GM12891 (cell line): ENCODE data around the gene SLC7A1.

ENCODE experiments used
- DNase-seq: peaks from one replicate; pipeline ENCODE4 v3.0.0; 2011; ENCODE audit warnings: low spot score; ENCODE audit not compliant: insufficient read length
- FAIRE-seq: peaks from 2 replicates; lab custom pipeline; 2011; peaks lifted over from hg19 to GRCh38; lab: Jason Lieb, UNC
- PAX5 ChIP-seq: IDR thresholded peaks from 2 replicates; pipeline ENCODE4 v1.6.1; 2011; ENCODE audit warnings: low read length, moderate library complexity, mild to moderate bottlenecking; ENCODE audit not compliant: insufficient read depth, severe bottlenecking
- POLR2A ChIP-seq: IDR thresholded peaks from 2 replicates; pipeline ENCODE4 v1.6.1; 2011; ENCODE audit warnings: low read depth, low read length, control low read depth
- POLR2AphosphoS5 ChIP-seq: IDR thresholded peaks from 2 replicates; pipeline ENCODE4 v1.6.1; 2011; ENCODE audit warnings: low read depth, low read length, control low read depth
- POU2F2 ChIP-seq: IDR thresholded peaks from 2 replicates; pipeline ENCODE4 v1.6.1; 2011; ENCODE audit warnings: low read depth, mild to moderate bottlenecking, control low read depth, low read length, moderate library complexity
- SPI1 ChIP-seq: IDR thresholded peaks from 2 replicates; pipeline ENCODE4 v1.6.1; 2011; ENCODE audit warnings: low read depth, low read length, control low read depth
- TAF1 ChIP-seq: IDR thresholded peaks from 2 replicates; pipeline ENCODE4 v1.6.1; 2011; ENCODE audit warnings: low read depth, low read length, control low read depth

Gene SLC7A1

DNA sequence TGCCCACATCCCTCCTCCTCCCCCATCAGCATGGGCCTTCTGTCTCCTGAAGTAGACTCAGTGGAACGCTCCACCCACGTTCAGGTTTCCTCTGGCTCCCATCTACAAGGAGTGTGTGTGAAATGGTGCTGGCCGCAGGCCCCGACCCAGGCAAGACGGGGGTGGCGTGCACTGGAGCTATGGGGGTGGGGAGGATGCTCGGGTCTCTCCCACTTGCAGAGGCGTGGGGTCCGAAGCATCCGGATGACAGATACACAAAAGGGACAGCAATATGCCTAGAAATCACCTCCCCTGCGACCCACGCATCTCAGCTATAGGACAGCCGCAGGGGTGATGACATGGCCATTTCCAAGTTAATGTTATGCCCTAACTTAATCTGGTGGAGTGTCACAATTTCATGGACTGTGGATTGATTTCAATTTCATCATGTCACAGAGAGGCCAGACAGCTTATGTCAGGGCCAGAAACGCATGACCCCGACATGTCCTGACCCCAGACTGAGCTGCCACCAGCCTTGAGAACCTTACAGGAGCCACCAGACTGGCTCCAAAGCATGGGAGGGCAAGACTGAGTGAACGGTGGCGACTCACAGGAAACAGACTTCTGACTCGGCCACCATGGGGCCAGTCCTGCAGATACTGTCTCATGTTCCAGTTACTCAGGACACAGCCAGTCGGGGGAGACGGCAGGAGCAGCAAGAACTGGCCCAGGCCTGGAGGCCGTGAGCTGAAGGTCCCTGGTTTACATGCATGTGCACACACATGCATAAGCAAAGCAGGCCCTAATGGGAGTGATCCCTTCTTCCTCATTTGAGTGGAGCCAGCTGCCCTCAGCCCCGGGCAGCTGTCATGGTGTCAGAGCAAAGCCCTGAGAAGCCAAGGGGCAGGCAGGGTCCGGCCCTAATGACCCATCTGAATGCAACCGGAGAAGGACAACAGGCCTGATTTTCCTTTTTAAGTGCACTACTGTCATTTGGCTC lies 82.2 kb downstream of the SLC7A1 start:
- no peak for FAIRE-seq
- no peak for DNase-seq
- TF ChIP-seq PAX5: no peak
- no peak for TF ChIP-seq TAF1
- no peak for TF ChIP-seq SPI1
- TF ChIP-seq POLR2AphosphoS5: no peak
- no peak for TF ChIP-seq POU2F2
- no peak for TF ChIP-seq POLR2A

DNA sequence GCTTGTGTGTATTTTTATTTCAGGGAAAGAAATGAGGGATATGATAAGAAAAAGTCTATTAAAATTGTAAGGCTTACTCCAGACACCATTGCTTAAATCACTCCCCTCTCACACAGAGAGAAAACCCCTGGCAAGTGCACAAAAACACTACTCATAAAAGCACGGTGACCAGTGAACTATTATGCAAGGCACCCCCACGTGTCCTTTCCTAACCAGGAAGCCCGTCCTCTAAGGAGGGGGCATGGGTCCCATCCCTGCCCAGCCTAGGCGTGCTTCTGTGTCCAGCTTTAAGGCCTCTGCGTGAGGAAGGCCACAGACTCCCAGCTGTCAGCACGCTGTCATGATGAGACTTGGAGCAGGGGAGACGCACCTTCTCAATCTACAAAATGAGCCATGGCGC lies 83.5 kb downstream of the SLC7A1 start:
- DNase-seq: no peak
- TF ChIP-seq TAF1 (no peak), POLR2A (no peak), PAX5 (no peak), SPI1 (no peak), POLR2AphosphoS5 (no peak)
- no peak for FAIRE-seq

DNA sequence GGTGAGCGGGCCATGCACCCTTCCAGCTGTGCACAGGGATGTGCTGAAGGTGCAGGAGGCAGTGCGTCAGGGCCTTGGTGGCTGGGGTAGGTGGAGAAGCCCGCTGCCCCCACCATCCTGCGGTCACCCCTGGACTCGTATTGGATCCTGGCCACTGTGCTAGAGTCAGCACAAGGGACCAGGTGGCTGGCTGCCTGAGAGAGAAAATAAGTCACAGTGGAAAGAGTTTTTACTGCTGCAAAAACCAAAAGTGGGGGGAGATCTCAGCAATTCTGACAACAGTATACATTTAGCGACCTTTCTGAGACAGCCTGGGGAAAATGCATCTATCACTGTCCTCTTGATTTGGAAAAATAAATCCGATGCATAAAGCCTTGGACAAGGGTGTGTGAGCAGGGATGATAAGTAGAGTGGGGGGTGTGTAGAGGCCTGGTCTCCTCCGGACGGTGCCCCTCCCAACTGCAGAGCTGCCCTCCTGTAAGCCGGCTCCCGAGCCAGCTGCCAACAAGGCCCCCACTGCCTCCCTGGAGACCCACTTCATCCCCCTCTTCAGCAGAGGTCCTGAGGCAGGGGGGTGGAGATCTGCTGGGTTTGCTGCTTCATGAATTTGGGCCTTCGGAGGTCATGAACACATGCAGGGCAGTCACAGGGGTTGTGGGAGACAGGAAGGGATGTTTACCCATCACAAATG lies 84.2 kb downstream of the SLC7A1 start:
- no peak for DNase-seq
- TF ChIP-seq POU2F2 (no peak), POLR2AphosphoS5 (no peak), PAX5 (no peak), TAF1 (no peak), SPI1 (no peak), POLR2A (no peak)
- no peak for FAIRE-seq

DNA sequence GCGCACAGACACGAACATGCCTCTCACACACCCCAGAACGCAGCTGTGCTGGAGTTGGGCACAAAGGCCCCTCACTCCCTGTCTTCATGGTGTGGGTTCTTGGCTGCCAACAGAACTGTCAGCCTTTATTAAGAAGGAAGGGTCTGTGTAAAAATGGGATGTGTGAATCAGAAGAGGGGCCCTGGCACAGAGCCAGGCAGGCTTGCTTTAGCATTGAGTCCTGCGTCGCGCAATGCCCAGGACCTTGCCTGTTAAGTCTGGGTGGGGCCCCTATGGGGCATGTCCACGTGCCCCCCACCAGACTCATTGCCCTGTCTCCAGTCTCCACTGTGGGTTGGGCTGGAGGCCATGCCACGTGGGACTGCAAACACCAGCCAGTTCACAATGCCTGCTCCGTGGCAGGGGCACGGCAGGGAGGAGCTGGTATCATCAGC lies 84.8 kb downstream of the SLC7A1 start:
- no peak for DNase-seq
- TF ChIP-seq PAX5: no peak
- TF ChIP-seq TAF1: no peak
- no peak for TF ChIP-seq POU2F2
- TF ChIP-seq POLR2AphosphoS5: no peak
- TF ChIP-seq POLR2A: no peak
- TF ChIP-seq SPI1: no peak
- no peak for FAIRE-seq

DNA sequence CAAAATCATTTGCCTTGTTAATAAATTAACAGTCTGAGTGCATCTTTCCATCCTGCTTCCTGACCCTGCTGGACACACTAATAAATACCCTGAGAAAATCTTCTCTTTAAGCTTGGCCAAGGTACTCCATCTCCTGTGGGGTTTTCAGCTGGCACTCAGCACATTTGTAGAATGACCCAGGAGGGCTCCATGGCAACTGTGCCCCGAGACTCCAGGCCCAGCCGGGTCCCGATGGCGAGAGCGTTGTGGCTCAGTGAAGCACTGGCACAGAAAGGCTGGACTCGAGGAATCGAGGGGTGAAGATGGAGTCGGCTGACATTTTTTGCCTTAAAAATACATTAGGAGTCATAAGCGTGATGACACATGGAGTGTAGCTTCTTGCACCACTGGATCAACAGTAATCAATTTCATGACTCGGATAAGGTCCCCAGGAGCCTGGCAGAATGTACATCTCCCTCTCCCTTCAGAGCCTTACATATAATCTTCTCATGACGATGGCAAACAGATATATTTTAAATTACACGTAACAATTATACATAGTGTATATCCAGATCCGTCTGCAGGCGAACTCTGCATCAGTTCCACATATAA lies 85.4 kb downstream of the SLC7A1 start:
- no peak for TF ChIP-seq POLR2AphosphoS5
- TF ChIP-seq SPI1: no peak
- TF ChIP-seq POU2F2: no peak
- no peak for TF ChIP-seq POLR2A
- TF ChIP-seq TAF1: no peak
- no peak for TF ChIP-seq PAX5
- no peak for DNase-seq
- no peak for FAIRE-seq

DNA sequence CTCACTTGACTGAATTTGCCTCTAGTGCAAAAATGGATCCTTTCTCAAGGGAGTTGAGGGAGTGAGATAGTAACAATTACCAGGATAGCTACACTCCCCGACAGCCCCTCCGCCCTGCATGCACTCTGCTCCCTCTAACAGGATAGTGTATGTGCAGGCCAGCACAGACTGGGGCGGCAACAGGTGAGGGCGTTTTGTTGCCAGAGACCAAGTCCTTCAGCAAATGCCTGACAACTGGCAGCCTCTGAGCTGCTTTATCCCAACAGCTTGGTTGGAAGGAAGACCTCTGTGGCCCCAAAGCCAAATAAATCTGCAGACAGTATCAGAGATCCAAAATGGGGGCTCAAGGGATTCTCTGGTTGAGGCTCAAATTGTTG lies 86.6 kb downstream of the SLC7A1 start:
- FAIRE-seq: no peak
- TF ChIP-seq POLR2A (no peak), TAF1 (no peak), PAX5 (no peak), POLR2AphosphoS5 (no peak), SPI1 (no peak), POU2F2 (no peak)

DNA sequence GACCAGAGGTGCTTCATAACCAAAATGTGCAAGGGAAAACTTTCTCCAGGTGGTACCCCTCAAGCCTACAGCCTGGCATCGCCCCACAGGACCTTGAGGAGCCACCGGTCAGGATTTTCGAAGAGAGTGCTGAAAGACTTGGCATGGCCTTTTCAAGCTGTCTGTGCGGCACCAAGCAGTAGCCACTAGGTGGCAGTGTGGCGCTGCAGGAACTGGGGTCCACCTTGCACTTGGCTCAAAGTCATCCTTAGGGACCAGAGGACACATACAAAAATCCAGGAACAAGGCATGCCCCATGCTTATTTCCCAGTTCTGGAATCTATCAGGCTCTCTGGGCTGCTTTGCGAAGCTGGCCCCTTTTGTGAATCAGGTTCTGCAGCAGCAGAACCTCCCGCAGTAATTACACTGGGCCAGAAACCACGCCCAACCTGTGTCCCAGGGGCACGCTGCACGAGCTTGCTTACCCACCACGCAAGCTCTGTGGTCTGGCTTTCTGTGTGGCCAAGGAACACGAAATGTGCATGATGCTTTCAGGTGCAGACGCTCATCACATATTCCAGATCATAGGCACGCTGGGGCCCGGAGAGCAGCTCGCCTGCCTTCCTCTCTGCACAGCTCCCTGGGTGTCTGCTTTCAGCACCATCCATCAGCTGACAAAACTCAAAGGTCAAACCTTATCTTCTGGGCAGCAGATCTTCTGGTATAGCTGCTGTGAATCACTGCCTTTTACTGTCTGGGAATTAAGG lies 87.2 kb downstream of the SLC7A1 start:
- DNase-seq (peak; percentile 80), FAIRE-seq (peak; percentile 89)
- TF ChIP-seq POU2F2: no peak; the same call in 1 of the 2 replicates
- TF ChIP-seq PAX5: no peak
- no peak for TF ChIP-seq SPI1
- TF ChIP-seq POLR2A: no peak
- TF ChIP-seq TAF1: no peak
- TF ChIP-seq POLR2AphosphoS5: no peak

More for the DNA sequence above, 86.6 kb downstream of the SLC7A1 start:
- no peak for DNase-seq

DNA sequence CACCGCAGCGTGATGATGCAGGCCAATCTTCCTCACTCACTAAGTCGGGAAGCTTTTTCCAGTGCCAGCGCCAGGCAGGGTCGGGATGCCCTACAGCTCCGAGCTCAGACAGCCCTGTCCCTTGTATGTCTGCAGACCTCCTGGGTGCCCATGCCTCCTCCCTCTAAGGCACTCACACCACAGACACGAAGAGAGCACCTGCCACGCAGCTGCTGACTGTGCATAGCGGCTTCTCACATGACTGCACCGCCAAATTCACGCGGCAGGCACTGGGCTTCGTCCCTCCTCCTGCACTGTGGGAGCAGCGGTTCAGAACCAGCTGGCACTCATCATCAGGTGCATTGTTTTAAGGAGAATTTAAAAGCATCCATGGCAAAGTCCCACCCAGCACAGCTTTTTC lies 88.1 kb downstream of the SLC7A1 start:
- FAIRE-seq: no peak
- no peak for TF ChIP-seq POU2F2
- no peak for TF ChIP-seq PAX5
- no peak for TF ChIP-seq POLR2A
- no peak for TF ChIP-seq TAF1
- no peak for TF ChIP-seq POLR2AphosphoS5
- no peak for TF ChIP-seq SPI1
- DNase-seq: no peak

DNA sequence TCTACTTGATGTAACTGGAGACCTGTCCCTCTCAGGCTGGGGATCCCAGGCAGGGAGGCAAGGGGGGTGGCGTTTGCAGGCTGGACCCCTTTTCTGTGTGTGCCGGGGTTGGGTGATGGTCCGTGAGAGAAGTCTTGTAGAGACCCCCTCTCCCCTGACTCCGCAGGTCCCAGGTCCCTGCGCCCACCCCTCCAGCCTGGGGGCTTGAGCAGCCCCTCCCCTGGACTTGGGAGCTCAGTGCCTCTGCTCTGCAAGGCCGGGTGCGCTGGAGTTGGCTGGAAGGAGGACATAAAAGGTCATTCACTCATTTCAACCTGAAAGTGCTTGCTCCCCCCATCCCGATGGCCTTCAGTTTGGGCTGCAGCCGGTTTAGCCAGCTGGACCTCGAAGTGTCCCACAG lies 89.5 kb downstream of the SLC7A1 start:
- DNase-seq (no peak), FAIRE-seq (no peak)
- TF ChIP-seq POU2F2 (no peak), SPI1 (no peak), POLR2AphosphoS5 (no peak), POLR2A (no peak), PAX5 (no peak), TAF1 (no peak)
